ENCODE data around the gene HLX.

HLX gene

GRCh38 chr1:220895412-220895946 lies 16.2 kb downstream of the HLX start:
- no peak overlapping the region for H3K4me3 ChIP-seq (ENCODE audit: low read depth, low read length)

- H3K4me3 ChIP-seq (ENCODE audit: low read depth, low read length) = no peak overlapping the region
Observed at GRCh38 chr1:220896092-220896491, 16.8 kb downstream of the HLX start.

DNA sequence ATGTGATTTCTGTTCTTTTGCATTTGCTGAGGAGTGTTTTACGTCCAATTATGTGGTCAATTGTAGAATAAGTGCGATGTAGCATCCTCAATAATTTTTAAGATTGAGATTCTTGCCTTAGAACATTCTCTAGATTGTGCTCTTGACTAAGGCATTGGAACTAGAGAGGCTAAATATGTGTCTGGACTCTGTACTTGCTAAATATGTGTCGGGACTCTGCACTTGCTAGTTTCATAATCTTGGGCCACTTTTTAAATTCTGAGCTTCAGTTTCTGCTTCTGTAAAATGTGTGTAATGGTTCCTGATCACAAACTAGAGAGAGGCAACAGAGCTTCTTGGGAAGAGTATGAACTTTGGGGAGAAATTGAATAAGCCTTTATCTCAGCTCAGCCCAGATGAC lies 21.6 kb downstream of the HLX start:
- no peak overlapping the region for H3K4me3 ChIP-seq (ENCODE audit: low read depth, low read length)

- H3K4me3 ChIP-seq (ENCODE audit: low read depth, low read length) = no peak overlapping the region
Observed at GRCh38 chr1:220901881-220902280, 22.6 kb downstream of the HLX start.

- no peak overlapping the region for H3K4me3 ChIP-seq (ENCODE audit: low read depth, low read length)
Observed at GRCh38 chr1:220902916-220903315, 23.7 kb downstream of the HLX start.

DNA sequence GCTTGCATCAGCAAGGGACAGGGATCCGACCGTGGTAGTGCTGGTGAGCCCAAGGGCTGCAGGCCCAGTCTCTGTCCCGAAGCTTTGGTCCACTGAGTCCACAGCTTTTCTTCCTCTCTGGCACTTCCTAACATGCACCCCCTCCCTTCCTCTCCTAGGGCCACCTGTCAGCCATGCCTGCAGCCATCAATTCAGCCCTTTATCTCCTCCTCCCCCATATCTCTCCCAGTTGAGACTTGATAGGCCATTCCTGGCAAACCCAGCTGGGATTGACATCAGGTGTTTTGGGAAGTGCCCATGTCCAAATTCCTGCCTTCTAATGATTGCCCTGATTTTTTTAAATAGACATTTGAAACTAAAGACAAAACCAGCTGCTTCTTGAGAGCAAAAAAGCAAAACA lies 25.6 kb downstream of the HLX start:
- no peak overlapping the region for H3K4me3 ChIP-seq (ENCODE audit: low read depth, low read length)

GRCh38 chr1:220905650-220906560 lies 26.7 kb downstream of the HLX start:
- H3K4me3 ChIP-seq (ENCODE audit: low read depth, low read length) = no peak overlapping the region

DNA sequence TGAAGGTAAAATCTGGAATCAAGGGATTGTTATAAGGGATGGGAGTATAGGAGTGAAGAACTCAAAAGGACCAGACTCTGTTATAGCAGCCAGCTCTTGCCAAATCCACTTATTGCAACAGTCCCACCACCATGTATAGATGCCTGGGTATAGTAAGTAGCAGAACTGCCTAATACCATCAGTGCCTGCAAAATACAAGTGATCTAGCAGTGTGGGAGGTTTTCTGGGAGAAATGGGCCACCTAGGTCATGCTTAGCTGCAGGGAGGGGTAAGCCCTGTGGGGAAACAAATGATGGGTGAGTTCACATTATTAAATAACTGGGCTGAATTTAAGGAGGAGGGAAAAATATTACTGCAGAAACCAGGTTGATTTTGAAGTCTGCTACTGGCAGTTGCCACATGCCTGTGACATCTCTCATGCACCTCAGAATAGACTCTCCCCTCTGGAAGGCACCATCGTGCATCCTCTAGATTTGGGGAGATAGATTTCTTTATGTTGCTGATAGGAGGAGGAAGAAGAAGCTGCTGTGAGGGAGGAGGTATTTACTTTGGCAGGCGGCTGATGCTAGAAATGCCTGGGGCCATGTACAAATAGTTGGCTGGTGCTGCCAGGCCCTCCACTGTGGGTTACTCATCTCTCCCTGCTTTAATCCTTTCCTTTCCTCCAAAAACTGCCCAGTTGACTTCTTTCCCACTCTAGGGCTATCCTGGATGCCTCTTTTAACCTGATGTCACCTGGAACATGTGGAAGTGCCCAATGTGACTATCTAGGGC lies 27.5 kb downstream of the HLX start:
- H3K4me3 ChIP-seq (ENCODE audit: low read depth, low read length) = no peak overlapping the region

DNA sequence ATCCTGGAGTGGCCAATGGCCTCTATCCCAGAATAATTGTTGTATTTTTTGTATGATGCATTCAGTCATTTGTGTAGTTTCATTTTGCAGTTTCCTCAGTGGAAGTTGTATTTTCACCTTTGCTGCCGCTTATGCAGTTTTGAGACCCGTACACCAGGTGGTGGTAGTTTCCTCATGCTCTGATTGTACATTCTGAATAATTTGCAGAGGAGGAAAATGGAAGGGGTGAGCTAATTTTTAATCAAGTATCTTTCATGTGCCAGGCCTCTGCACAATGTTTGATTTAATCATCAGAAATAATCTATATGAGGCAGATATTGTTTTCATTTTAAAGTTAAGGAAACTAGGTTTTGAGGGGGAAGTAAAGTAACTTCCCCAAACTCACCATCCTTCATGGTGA lies 29.5 kb downstream of the HLX start:
- H3K4me3 ChIP-seq (ENCODE audit: low read depth, low read length) = no peak overlapping the region

GRCh38 chr1:220910021-220910420 lies 30.8 kb downstream of the HLX start:
- no peak overlapping the region for H3K4me3 ChIP-seq (ENCODE audit: low read depth, low read length)

DNA sequence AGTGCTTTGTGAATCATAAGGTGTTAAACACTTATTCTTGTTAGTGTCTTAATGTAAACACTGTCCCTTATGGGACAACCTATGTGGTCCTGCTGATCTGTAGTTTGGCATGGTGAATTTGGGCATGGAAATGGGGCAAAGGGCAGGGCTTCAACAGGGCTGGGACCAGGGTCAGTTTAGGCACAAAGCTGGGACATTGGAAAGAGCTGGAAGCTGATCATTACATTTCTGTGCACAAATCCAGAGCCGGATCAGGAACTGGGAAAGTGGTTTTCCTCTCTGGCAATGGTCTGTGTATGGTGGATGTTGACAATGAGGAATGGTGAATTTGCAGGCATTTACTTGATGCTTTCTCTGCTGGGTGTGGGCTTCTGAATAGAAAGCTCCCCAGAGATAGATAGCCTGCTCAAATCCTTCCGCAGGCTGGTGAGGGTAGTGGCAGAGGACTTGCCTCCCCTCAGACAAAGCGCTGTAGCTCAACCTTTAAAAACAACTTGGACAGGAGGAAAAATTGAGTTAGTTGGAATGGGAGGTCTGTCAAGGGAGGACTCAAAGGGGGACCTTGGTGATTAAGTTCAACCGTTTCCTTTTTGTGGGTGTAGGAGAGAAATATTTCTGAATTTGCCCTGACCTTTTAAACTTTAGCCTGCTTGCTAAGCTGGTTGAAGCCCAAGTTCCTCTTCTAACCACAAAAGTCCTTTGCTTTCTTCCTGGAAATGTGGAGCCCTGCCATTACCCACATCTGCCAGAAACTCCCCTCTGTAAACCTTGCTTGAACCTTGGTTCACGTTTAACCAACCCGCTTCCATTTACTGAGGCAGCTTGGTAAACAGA lies 35.3 kb downstream of the HLX start:
- no peak overlapping the region for H3K4me3 ChIP-seq (ENCODE audit: low read depth, low read length)

- no peak overlapping the region for H3K4me3 ChIP-seq (ENCODE audit: low read depth, low read length)
Observed at GRCh38 chr1:220915117-220915440, 35.8 kb downstream of the HLX start.

GRCh38 chr1:220915954-220916353 lies 36.7 kb downstream of the HLX start:
- H3K4me3 ChIP-seq (ENCODE audit: low read depth, low read length) = no peak overlapping the region

GRCh38 chr1:220917101-220917500 lies 37.9 kb downstream of the HLX start:
- H3K4me3 ChIP-seq (ENCODE audit: low read depth, low read length) = no peak overlapping the region

DNA sequence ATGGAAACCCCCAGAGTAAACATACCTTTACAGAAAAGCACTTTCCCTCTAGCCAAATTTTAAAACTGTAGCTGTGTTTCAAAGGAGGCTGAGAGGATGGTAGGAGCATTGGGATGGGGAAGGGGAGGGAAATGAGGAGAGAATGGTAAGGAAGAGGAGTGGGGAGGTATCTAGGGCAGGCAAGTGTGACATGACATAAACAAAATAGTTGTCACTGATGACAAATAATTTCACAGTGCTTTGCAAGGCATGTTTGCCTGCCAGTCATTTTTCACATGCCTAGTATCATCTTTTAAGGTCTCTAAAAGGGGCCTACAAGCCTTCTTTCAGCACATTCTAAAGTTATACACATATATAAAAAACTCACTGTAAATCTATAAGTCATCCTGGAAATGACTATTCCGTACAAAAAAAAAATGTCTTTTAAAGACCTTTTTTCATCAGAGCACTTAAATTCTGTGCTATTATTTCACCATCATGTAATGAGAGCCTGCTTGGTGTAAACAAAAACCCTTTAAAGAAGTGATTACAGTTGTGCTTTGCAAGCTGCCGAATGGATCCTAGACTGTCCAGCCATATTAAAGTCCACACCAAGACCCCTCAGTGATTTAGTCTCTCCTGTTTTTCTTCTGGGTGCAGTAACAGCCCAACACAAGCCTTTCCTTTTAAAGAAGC lies 38.4 kb downstream of the HLX start:
- H3K4me3 ChIP-seq (ENCODE audit: low read depth, low read length) = no peak overlapping the region

DNA sequence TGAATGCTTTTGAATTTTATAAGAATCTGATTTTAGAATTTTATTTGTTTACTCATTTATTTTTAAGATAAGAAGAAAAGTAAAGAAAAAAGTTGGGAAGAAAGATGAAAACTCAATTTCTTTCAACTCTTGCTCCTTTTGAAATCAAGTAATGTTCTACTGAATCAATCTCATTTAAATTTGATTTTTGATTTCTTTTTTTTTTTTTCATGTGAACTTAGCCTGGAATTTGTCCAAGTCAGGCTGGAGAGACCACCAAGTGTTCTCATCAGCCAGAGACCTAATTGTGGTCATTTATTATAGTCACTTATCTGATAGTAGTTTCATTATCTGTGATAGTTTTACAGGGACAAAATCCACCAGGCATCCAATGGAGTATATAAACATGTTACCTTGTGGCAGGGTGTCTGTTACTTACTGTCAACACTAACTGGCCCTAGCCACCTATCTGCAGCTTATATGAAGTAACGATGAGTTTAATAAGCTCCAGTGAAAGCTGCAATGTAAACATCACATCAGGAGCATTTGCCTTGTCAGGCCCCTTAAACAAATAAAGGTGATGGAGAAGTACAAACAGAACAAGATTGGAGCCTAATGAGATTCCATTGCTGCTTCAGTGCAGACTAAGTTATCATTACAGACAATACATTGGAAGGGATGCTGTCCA lies 39.2 kb downstream of the HLX start:
- H3K4me3 ChIP-seq (ENCODE audit: low read depth, low read length) = no peak overlapping the region

- H3K4me3 ChIP-seq (ENCODE audit: low read depth, low read length) = no peak overlapping the region
Observed at GRCh38 chr1:220920967-220921366, 41.7 kb downstream of the HLX start.

- H3K4me3 ChIP-seq (ENCODE audit: low read depth, low read length) = no peak overlapping the region
Observed at GRCh38 chr1:220921498-220921897, 42.3 kb downstream of the HLX start.

DNA sequence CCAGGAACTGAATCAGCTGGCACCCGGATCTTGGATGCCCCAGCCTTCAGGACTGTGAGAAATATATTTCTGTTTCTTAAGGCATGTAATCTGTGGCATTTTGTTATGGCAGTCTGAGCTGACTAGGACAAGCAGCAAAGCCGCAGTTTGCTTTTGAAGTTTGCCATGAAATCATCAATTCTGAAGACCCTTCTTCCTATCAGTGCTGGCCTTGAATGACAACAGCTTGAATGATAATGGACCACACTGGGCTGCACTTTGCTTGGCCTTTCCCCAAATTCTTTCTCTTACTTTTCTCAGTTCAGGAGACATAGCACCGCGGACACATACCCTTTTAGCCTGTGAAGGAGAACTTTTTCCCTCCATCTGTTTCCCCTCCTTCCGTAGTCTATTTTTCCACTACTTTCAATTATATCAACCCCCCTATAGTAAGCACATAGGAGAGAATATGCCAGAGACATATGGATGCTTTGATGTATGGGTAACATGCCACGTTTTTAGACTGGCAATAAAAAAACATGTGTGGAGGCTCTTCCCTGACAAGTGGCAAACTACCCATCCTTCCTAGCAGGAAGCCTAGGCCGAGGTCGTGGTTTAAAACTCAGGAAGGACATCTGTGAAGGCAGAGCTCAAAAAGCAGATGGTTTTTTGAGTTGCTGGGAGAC lies 42.9 kb downstream of the HLX start:
- H3K4me3 ChIP-seq (ENCODE audit: low read depth, low read length) = no peak overlapping the region

- H3K4me3 ChIP-seq (ENCODE audit: low read depth, low read length) = no peak overlapping the region
Observed at GRCh38 chr1:220922951-220923350, 43.7 kb downstream of the HLX start.

All from iPS-11a (cell line).